ENCODE measurements around the gene PEX5L. TPM values are rescaled to one million over a fixed set of nuclear protein-coding genes. Genes with fewer than 3 reads are reported as not detected.

The PEX5L gene
- total RNA-seq, 1 experiment from 2014 or later, result 0.60 TPM

DNA sequence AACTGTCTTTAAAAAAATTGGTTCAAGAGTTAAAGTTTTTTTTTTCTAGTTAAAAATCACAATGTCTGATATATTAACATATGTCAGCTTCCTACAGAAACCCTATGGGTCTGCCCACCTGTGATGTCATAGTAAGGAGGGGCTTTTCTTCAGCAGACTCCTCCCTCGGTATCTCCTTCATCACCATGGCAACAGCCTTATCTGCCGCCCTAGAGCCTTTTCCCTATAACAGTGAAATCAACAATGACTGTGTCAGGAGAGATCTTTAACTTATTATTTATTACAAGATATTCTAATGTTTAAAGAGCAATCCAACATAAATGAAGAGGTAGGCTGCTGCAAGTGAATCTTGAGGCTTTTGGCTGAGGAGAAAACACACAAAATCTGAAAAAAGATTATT lies 138.7 kb downstream of the PEX5L start:
- no peaks in the 10 kb centered on the region for H3K27me3 ChIP-seq (ENCODE audit: low read length)
- peak; percentile 93 for DNase-seq
- H2AFZ ChIP-seq (ENCODE audit: low read length), result no peak overlapping the region
- H4K20me1 ChIP-seq (ENCODE audit: insufficient read depth, low read depth, low read length), result no peaks in the 10 kb centered on the region
- no peak overlapping the region for H3K4me2 ChIP-seq (ENCODE audit: low read depth, low read length, poor library complexity, severe bottlenecking)
- no peaks in the 10 kb centered on the region for H3K9me2 ChIP-seq (replicated peaks; ENCODE audit: insufficient read depth, low read length)
- H3K9me3 ChIP-seq (ENCODE audit: low read length), result no peaks in the 10 kb centered on the region
- peaks cover 16% of the 10 kb centered on the region for H3K4me1 ChIP-seq (ENCODE audit: low read length)
- no peaks in the 10 kb centered on the region for H3K36me3 ChIP-seq (ENCODE audit: insufficient read depth, low read length)
- H3K4me3 ChIP-seq (ENCODE audit: low read length), result no peak overlapping the region
- no peak overlapping the region for H3K27ac ChIP-seq (ENCODE audit: low read length)
- H3K9ac ChIP-seq (ENCODE audit: low read length), result no peak overlapping the region
- H3K79me2 ChIP-seq (ENCODE audit: low read length), result no peaks in the 10 kb centered on the region

GRCh38 chr3:179897231-179897630 lies 139.5 kb downstream of the PEX5L start:
- H3K27ac ChIP-seq (ENCODE audit: low read length), result no peak overlapping the region
- no peak overlapping the region for H3K9ac ChIP-seq (ENCODE audit: low read length)

GRCh38 chr3:179896507-179896906 lies 140.2 kb downstream of the PEX5L start:
- Histone ChIP-seq H3K9me3 (ENCODE audit: low read length) (no peaks in the 10 kb centered on the region), H3K27ac (ENCODE audit: low read length) (no peak overlapping the region), H4K20me1 (ENCODE audit: insufficient read depth, low read depth, low read length) (no peaks in the 10 kb centered on the region), H3K79me2 (ENCODE audit: low read length) (no peaks in the 10 kb centered on the region), H3K36me3 (ENCODE audit: insufficient read depth, low read length) (no peaks in the 10 kb centered on the region), H3K4me3 (ENCODE audit: low read length) (no peak overlapping the region), H3K27me3 (ENCODE audit: low read length) (no peaks in the 10 kb centered on the region), H3K4me1 (ENCODE audit: low read length) (peaks cover 21% of the 10 kb centered on the region), H3K9ac (ENCODE audit: low read length) (no peak overlapping the region), H3K9me2 (replicated peaks; ENCODE audit: insufficient read depth, low read length) (no peaks in the 10 kb centered on the region), H3K4me2 (ENCODE audit: low read depth, low read length, poor library complexity, severe bottlenecking) (no peak overlapping the region), H2AFZ (ENCODE audit: low read length) (no peak overlapping the region)
- no peak for DNase-seq

More at GRCh38 chr3:179897231-179897630, 139.5 kb downstream of the PEX5L start:
- no peaks in the 10 kb centered on the region for H4K20me1 ChIP-seq (ENCODE audit: insufficient read depth, low read depth, low read length)
- DNase-seq, result no peak
- H3K4me2 ChIP-seq (ENCODE audit: low read depth, low read length, poor library complexity, severe bottlenecking), result no peak overlapping the region
- H3K36me3 ChIP-seq (ENCODE audit: insufficient read depth, low read length), result no peaks in the 10 kb centered on the region
- no peaks in the 10 kb centered on the region for H3K9me3 ChIP-seq (ENCODE audit: low read length)
- H3K4me1 ChIP-seq (ENCODE audit: low read length), result peaks cover 16% of the 10 kb centered on the region
- H3K9me2 ChIP-seq (replicated peaks; ENCODE audit: insufficient read depth, low read length), result no peaks in the 10 kb centered on the region
- no peaks in the 10 kb centered on the region for H3K27me3 ChIP-seq (ENCODE audit: low read length)
- H3K79me2 ChIP-seq (ENCODE audit: low read length), result no peaks in the 10 kb centered on the region
- H2AFZ ChIP-seq (ENCODE audit: low read length), result no peak overlapping the region
- H3K4me3 ChIP-seq (ENCODE audit: low read length), result no peak overlapping the region

- no peak overlapping the region for H2AFZ ChIP-seq (ENCODE audit: low read length)
- peaks cover 27% of the 10 kb centered on the region for H3K4me1 ChIP-seq (ENCODE audit: low read length)
- no peaks in the 10 kb centered on the region for H3K9me2 ChIP-seq (replicated peaks; ENCODE audit: insufficient read depth, low read length)
- no peaks in the 10 kb centered on the region for H3K27me3 ChIP-seq (ENCODE audit: low read length)
- H3K4me2 ChIP-seq (ENCODE audit: low read depth, low read length, poor library complexity, severe bottlenecking), result no peak overlapping the region
- no peaks in the 10 kb centered on the region for H4K20me1 ChIP-seq (ENCODE audit: insufficient read depth, low read depth, low read length)
- H3K9ac ChIP-seq (ENCODE audit: low read length), result no peak overlapping the region
- H3K79me2 ChIP-seq (ENCODE audit: low read length), result no peaks in the 10 kb centered on the region
- H3K36me3 ChIP-seq (ENCODE audit: insufficient read depth, low read length), result no peaks in the 10 kb centered on the region
- H3K27ac ChIP-seq (ENCODE audit: low read length), result no peak overlapping the region
- DNase-seq, result no peak
- H3K9me3 ChIP-seq (ENCODE audit: low read length), result no peaks in the 10 kb centered on the region
- H3K4me3 ChIP-seq (ENCODE audit: low read length), result no peak overlapping the region
These were observed 141.4 kb downstream of the PEX5L start for GRCh38 chr3:179895330-179895729.

- Histone ChIP-seq H3K9me2 (replicated peaks; ENCODE audit: insufficient read depth, low read length) (no peaks in the 10 kb centered on the region), H3K36me3 (ENCODE audit: insufficient read depth, low read length) (no peaks in the 10 kb centered on the region), H3K27me3 (ENCODE audit: low read length) (no peaks in the 10 kb centered on the region), H3K27ac (ENCODE audit: low read length) (no peak overlapping the region), H3K9me3 (ENCODE audit: low read length) (no peaks in the 10 kb centered on the region), H3K4me2 (ENCODE audit: low read depth, low read length, poor library complexity, severe bottlenecking) (no peak overlapping the region), H3K9ac (ENCODE audit: low read length) (no peak overlapping the region), H4K20me1 (ENCODE audit: insufficient read depth, low read depth, low read length) (no peaks in the 10 kb centered on the region), H3K79me2 (ENCODE audit: low read length) (no peaks in the 10 kb centered on the region), H3K4me3 (ENCODE audit: low read length) (no peak overlapping the region), H2AFZ (ENCODE audit: low read length) (no peak overlapping the region), H3K4me1 (ENCODE audit: low read length) (peaks cover 29% of the 10 kb centered on the region)
- DNase-seq, result no peak
These were observed 149.3 kb downstream of the PEX5L start for GRCh38 chr3:179887295-179887943.

GRCh38 chr3:179885950-179886349 lies 150.8 kb downstream of the PEX5L start:
- Histone ChIP-seq H3K4me2 (ENCODE audit: low read depth, low read length, poor library complexity, severe bottlenecking) (peak overlapping the region; percentile 23), H3K27me3 (ENCODE audit: low read length) (no peaks in the 10 kb centered on the region), H3K9me2 (replicated peaks; ENCODE audit: insufficient read depth, low read length) (no peaks in the 10 kb centered on the region), H3K9ac (ENCODE audit: low read length) (no peak overlapping the region), H2AFZ (ENCODE audit: low read length) (peak overlapping the region; percentile 59; the same call in 1 of the 2 replicates), H3K4me3 (ENCODE audit: low read length) (no peak overlapping the region), H3K9me3 (ENCODE audit: low read length) (no peaks in the 10 kb centered on the region), H4K20me1 (ENCODE audit: insufficient read depth, low read depth, low read length) (no peaks in the 10 kb centered on the region), H3K36me3 (ENCODE audit: insufficient read depth, low read length) (no peaks in the 10 kb centered on the region), H3K4me1 (ENCODE audit: low read length) (peaks cover 30% of the 10 kb centered on the region), H3K27ac (ENCODE audit: low read length) (no peak overlapping the region), H3K79me2 (ENCODE audit: low read length) (no peaks in the 10 kb centered on the region)
- no peak for DNase-seq

DNA sequence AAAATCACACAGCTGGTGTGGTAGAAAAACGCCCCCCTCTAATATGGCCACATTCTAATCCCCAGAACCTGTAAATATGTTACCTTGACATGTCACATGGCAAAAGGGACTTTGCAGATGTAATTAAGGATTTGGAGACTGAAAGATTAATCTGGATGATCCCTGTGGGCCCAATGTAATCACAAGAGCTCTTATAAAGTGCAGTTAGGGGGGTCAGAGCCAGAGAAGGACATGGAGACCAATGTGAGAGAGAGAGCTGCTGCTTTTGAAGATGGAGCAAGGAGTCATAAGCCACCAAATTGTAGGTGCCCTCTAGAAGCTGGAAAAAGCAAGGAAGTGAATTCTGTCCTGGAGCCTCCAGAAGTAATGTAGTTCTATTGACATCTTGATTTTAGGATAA lies 152.6 kb downstream of the PEX5L start:
- Histone ChIP-seq H3K79me2 (ENCODE audit: low read length) (no peaks in the 10 kb centered on the region), H3K4me3 (ENCODE audit: low read length) (no peak overlapping the region), H3K27ac (ENCODE audit: low read length) (no peak overlapping the region), H3K9me3 (ENCODE audit: low read length) (no peaks in the 10 kb centered on the region), H3K4me1 (ENCODE audit: low read length) (peaks cover 39% of the 10 kb centered on the region), H3K4me2 (ENCODE audit: low read depth, low read length, poor library complexity, severe bottlenecking) (no peak overlapping the region), H3K36me3 (ENCODE audit: insufficient read depth, low read length) (no peaks in the 10 kb centered on the region), H3K9ac (ENCODE audit: low read length) (no peak overlapping the region), H4K20me1 (ENCODE audit: insufficient read depth, low read depth, low read length) (no peaks in the 10 kb centered on the region), H3K9me2 (replicated peaks; ENCODE audit: insufficient read depth, low read length) (no peaks in the 10 kb centered on the region), H3K27me3 (ENCODE audit: low read length) (no peaks in the 10 kb centered on the region), H2AFZ (ENCODE audit: low read length) (no peak overlapping the region)
- no peak for DNase-seq

DNA sequence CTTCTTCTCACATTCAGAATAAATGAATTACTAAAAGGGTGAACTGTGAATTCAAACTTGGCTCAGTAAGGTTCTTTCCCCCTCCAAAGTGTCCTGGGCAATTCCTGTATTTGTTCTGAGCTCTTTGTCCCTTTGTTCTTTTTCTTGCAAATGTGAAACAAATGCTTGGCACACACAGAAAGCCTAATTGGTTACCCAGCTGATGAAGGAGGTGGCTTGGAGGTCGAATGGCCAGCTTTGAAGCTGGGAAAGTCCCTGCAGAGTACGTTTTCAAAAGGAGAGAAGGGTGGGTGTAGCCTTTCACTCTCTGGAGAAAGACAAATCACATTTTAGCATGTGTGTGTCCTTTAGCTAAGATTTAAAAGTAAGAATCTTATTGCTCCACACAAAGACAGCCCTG lies 154.4 kb downstream of the PEX5L start:
- no peaks in the 10 kb centered on the region for H4K20me1 ChIP-seq (ENCODE audit: insufficient read depth, low read depth, low read length)
- no peak overlapping the region for H3K4me3 ChIP-seq (ENCODE audit: low read length)
- no peaks in the 10 kb centered on the region for H3K27me3 ChIP-seq (ENCODE audit: low read length)
- no peaks in the 10 kb centered on the region for H3K79me2 ChIP-seq (ENCODE audit: low read length)
- H3K9me2 ChIP-seq (replicated peaks; ENCODE audit: insufficient read depth, low read length), result no peaks in the 10 kb centered on the region
- no peak overlapping the region for H3K4me2 ChIP-seq (ENCODE audit: low read depth, low read length, poor library complexity, severe bottlenecking)
- H3K4me1 ChIP-seq (ENCODE audit: low read length), result peaks cover 36% of the 10 kb centered on the region
- peak overlapping the region; percentile 71 for H2AFZ ChIP-seq (ENCODE audit: low read length)
- H3K9me3 ChIP-seq (ENCODE audit: low read length), result no peaks in the 10 kb centered on the region
- DNase-seq, result no peak
- no peak overlapping the region for H3K9ac ChIP-seq (ENCODE audit: low read length)
- no peaks in the 10 kb centered on the region for H3K36me3 ChIP-seq (ENCODE audit: insufficient read depth, low read length)
- no peak overlapping the region for H3K27ac ChIP-seq (ENCODE audit: low read length)
